GM18502 (cell line): ENCODE measurements around the gene VAPB.

Source experiments
- ATAC-seq: cut with Tn5 transposase; IDR thresholded peaks from one replicate; pipeline ENCODE4 v1.9.1; 2021; ENCODE audit warnings: mild to moderate bottlenecking; ENCODE audit not compliant: unreplicated experiment, poor library complexity

VAPB gene

GRCh38 chr20:58497724-58498469, 108.9 kb downstream of the VAPB start:
- ATAC-seq = no peak

GRCh38 chr20:58498470-58499068, 109.5 kb downstream of the VAPB start:
- ATAC-seq = no peak

GRCh38 chr20:58500256-58500655, 111.2 kb downstream of the VAPB start:
- ATAC-seq = no peak
